ENCODE measurements around the gene SPECC1.
"Not testable (repeated sequence)": the region's sequence is repeated elsewhere in the genome, so short reads cannot be mapped to it uniquely, and the experiment has no call there.

Gene SPECC1

GRCh38 chr17:20213449-20213848 lies 204.3 kb downstream of the SPECC1 start:
- no peak for DNase-seq

GRCh38 chr17:20214794-20215193 lies 205.6 kb downstream of the SPECC1 start:
- no peak for DNase-seq

- no peak for DNase-seq
These were observed 207.1 kb downstream of the SPECC1 start for GRCh38 chr17:20216154-20216815.

- no peak for DNase-seq
These were observed 207.7 kb downstream of the SPECC1 start for GRCh38 chr17:20216853-20217252.

- no peak for DNase-seq
These were observed 208.5 kb downstream of the SPECC1 start for GRCh38 chr17:20217677-20218076.

- DNase-seq = no peak
These were observed 209.1 kb downstream of the SPECC1 start for GRCh38 chr17:20218272-20218671.

- DNase-seq = no peak
These were observed 214.7 kb downstream of the SPECC1 start for GRCh38 chr17:20223808-20224328.

GRCh38 chr17:20224379-20224778 lies 215.2 kb downstream of the SPECC1 start:
- DNase-seq = no peak

- no peak for DNase-seq
These were observed 216.3 kb downstream of the SPECC1 start for GRCh38 chr17:20225162-20226115.

GRCh38 chr17:20226814-20227482 lies 217.8 kb downstream of the SPECC1 start:
- peak; percentile 64 for DNase-seq

- DNase-seq = not testable (repeated sequence)
These were observed 218.7 kb downstream of the SPECC1 start for GRCh38 chr17:20227720-20228370.

GRCh38 chr17:20228410-20228809 lies 219.3 kb downstream of the SPECC1 start:
- DNase-seq = no peak

- DNase-seq = no peak
These were observed 219.7 kb downstream of the SPECC1 start for GRCh38 chr17:20228860-20229259.

GRCh38 chr17:20230924-20231323 lies 221.8 kb downstream of the SPECC1 start:
- DNase-seq = no peak

- DNase-seq = no peak
These were observed 223.5 kb downstream of the SPECC1 start for GRCh38 chr17:20232611-20233010.

GRCh38 chr17:20234276-20234675 lies 225.1 kb downstream of the SPECC1 start:
- no peak for DNase-seq

GRCh38 chr17:20235747-20236146 lies 226.6 kb downstream of the SPECC1 start:
- no peak for DNase-seq

GRCh38 chr17:20236578-20237227 lies 227.5 kb downstream of the SPECC1 start:
- DNase-seq = no peak

GRCh38 chr17:20239776-20240175 lies 230.6 kb downstream of the SPECC1 start:
- not testable (repeated sequence) for DNase-seq

- no peak for DNase-seq
These were observed 232.7 kb downstream of the SPECC1 start for GRCh38 chr17:20241855-20242254.

- no peak for DNase-seq
These were observed 233.1 kb downstream of the SPECC1 start for GRCh38 chr17:20242271-20242670.

- no peak for DNase-seq
These were observed 234.4 kb downstream of the SPECC1 start for GRCh38 chr17:20243524-20243923.

Data from NCI-H1436 (cell line).